Measurements from ENCODE around the gene TPSAB1.
"Not testable (repeated sequence)": the region's sequence is repeated elsewhere in the genome, so short reads cannot be mapped to it uniquely, and the experiment has no call there.

Gene TPSAB1

DNA sequence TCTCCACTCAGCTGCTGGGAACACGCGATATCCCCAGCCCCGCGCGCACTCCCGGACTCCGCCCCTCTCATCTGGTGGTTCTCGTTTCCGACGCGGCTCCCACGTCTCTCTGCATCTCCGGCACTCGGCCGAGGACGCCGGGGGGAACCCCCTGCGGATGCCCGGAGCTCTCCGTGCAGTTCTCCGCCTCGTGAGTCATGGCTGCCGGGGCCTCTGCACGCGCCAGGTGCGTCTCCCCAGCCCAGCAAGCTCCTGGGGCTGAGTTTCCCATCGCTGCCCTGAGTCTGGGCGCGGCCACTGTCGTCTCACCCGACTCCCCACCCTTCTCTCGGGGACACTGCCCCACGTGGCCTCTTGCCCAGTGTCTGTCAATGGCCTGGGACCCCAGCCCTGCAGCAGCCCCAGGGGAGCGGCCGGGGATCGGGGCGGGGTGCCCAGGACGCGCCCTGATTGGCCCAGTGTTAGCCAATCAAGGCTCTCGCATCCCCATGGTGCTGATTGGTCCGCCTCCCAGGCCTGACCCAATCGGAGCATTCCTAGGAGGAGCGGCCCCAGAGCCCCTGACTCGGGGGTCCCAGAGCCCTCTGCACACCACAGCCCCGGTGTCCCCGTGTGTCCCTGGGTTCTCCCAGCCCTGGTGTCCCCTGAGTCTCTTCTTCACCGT lies 13.3 kb downstream of the TPSAB1 start:
- not testable (repeated sequence) for DNase-seq

DNA sequence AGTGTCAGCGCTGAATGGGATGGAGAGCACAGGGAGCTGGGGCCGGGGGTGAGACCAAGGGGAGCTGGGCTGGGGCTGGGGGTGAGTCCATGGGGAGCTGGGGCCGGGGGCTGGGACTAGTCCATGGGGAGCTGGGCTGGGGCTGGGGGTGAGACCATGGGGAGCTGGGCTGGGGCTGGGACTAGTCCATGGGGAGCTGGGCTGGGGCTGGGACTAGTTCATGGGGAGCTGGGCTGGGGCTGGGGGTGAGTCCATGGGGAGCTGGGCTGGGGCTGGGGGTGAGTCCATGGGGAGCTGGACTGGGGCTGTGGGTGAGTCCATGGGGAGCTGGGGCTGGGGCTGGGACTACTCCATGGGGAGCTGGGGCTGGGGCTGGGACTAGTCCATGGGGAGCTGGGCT lies 14.3 kb downstream of the TPSAB1 start:
- DNase-seq: not testable (repeated sequence)

DNA sequence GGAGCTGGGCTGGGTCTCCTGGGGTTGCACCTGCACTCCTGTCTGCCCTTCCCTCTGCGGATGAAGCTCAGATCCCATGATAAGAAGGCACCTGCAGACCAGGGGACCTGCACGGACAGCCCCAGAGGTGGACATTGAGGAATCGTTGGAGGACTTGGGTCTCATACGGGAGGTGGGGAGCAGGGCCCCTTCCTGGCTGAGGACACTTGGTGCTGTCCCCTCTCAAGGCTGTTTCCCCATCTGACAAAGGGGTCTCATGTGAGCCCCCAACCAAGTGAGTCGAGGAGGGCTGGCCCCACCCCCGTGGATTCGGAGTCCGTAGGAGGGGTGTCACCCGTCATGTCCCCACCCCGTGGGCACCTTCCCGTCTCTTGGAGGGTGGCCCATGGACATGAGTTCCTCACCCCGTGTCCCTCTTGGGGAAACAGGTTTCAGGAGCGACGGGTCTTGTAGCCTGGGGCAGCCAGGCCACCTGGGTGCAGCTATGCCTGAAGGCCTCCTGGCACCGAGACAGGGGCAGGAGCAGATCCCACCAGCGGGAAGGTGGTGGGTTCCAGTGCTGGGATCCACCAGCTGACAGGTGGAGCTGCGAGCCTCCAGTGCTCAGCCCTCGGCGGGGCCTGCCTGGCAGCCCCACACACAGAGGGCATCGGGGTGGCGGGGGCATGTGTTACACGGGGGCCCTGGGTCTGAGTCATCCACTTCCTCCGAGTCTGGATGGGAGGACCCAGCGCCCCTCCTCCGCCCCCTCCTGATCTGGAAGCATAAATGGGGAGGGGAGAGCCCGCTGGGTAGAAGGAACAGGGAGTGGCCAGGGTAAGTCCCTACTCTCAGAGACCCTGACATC lies 15.0 kb downstream of the TPSAB1 start, which contains the start of gene TPSD1:
TSS of gene TPSD1 (plus strand) at position 794 of the 847 bp plus-strand sequence. CDS start 212 bp downstream, outside the sequence.
- not testable (repeated sequence) for DNase-seq

DNA sequence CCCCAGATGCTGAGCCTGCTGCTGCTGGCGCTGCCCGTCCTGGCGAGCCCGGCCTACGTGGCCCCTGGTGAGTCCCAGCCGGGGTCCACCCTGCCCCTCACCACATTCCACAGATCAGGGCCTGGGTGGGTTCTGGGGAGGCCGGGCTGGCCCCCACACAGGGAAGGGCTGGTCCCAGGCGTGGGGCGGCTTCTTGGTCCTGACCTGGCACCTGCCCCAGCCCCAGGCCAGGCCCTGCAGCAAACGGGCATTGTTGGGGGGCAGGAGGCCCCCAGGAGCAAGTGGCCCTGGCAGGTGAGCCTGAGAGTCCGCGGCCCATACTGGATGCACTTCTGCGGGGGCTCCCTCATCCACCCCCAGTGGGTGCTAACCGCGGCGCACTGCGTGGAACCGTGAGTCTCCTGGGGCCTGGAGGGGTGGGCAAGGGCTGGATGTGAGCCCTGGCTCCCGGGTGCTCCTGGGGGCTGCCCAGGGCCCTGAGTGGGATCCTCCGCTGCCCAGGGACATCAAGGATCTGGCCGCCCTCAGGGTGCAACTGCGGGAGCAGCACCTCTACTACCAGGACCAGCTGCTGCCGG lies 15.9 kb downstream of the TPSAB1 start:
- not testable (repeated sequence) for DNase-seq

DNA sequence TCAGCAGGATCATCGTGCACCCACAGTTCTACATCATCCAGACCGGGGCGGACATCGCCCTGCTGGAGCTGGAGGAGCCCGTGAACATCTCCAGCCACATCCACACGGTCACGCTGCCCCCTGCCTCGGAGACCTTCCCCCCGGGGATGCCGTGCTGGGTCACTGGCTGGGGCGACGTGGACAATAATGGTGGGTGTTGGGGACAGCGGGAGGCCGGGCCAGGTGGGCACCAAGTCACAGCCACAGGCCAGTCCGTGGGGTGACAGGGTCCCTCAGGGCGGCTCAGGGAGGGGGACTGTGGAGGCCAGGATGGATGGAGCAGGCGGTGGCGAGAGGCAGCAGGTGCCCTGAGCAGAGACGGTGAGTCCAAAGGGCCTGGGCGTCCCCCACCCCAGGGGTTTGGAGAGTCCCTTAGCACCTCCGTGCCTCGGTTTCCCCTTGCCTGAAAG lies 16.4 kb downstream of the TPSAB1 start:
- no peak for DNase-seq

DNA sequence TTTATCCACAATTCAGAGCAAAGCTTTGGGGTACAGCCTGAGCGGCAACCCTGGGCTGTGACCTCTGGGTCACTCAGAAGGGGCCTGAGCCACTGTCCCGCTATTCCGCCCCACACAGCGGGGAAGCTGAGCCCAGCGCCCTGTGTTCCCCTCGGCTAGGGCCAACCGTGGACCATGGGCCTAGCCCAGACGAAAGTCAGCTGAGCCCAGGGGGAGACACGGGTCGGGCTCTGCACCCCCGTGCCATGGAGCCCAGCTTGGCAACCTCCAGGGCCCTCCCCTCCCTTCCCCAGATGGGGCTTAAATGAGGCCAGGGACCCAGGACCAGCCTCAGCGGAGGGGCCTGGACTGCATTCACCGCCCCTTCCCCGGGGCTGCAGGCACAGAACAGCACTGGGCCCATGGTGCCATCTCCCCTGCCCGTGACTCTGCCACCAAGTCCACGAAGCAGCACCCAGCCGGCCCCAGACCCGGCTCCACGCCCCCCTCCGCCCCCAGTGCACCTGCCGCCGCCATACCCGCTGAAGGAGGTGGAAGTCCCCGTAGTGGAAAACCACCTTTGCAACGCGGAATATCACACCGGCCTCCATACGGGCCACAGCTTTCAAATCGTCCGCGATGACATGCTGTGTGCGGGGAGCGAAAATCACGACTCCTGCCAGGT lies 17.2 kb downstream of the TPSAB1 start:
- DNase-seq: no peak

DNA sequence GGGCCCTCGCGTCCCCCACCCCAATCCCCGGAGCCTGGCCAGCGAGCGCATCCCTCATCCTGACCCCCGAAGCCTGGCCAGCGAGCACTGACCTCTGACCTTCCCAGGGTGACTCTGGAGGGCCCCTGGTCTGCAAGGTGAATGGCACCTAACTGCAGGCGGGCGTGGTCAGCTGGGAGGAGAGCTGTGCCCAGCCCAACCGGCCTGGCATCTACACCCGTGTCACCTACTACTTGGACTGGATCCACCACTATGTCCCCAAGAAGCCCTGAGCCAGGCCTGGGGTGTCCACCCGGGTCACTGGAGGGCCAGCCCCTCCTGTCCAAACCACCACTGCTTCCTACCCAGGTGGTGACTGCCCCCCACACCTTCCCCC lies 17.7 kb downstream of the TPSAB1 start:
- no peak for DNase-seq

DNA sequence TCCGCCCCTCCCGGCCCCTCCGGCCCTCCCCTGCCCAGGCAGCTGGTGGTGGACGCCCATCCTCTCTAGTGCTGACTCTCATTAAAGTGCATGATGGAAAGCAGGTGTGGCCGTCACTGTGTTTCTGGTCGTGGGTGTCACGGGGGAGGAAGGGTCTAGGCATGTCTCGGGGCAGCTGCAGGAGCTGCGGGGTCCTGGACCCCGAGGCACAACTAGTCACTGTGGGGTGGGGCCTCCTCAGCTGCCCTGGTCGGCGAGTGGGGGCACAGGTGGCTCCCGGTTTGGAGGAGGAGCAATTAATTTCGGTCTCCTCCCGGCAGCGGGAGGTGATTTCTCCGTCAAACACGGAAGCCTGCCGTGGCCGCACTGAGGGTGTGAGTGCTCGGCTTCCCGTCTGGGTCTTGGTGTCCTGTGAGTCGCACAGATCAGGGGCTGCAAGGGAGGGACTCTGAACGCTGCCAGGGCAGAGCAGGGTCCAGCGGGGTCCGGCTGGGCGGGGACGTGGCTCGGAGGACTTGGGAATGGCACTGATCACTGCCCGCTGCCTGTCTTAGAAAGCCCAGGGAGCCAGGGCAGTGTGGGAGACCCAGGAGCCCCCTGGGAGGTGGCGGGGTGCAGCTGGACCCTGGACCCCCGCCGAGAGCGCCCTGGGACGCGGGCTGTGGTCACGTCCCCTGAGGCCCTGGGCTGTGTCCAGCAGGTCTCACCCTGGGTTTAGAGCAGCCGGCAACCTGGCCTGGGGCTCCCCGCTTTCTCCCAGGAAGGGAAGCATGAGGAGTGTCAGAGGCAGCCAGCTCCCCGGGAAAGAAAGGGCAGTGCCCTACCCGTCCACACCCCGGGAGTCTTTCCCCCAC lies 18.6 kb downstream of the TPSAB1 start:
- DNase-seq: no peak

DNA sequence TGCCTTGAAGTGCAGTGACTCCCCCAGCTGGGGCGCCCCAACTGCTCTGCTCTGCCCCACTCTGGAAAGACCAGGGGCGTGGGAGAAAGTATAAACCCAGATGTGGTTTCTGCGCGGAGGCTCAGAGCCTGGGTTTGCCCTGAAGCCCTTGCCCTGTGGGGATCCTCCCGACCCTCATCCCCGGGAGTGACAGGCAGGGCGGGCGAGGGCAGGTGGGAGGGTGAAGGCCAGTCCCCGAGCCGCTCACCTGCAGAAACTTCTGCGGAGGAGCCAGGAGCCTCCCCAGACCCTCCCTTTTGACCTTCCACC lies 19.2 kb downstream of the TPSAB1 start:
- no peak for DNase-seq

DNA sequence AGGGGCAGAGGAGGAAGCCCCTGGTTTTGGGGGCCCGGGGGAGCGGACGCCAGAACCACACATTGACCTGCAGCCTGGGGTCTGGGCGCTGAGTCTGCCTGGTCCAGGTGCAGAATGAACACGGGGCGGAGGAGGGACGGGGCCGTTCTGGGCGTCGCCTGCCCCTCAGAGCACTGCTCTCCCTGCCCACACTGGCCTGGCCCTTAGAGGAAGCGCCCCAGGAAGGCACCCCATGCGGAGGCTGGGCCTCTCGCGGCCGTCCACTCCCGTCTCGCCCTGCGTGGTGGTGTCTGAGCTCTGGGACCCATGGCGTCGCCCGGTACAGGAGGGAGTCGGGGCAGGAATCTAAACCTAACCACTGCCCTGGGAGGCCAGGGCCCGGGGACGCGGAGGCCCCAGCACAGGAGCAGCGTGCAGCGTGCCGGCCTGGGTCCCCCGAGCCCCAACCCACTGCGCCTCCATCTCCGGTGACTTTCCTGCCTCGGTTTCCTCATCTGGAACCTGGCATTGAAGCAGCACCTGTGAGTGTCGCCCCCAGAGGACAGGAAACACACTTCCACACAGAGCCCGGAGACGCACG lies 19.7 kb downstream of the TPSAB1 start:
- no peak for DNase-seq

DNA sequence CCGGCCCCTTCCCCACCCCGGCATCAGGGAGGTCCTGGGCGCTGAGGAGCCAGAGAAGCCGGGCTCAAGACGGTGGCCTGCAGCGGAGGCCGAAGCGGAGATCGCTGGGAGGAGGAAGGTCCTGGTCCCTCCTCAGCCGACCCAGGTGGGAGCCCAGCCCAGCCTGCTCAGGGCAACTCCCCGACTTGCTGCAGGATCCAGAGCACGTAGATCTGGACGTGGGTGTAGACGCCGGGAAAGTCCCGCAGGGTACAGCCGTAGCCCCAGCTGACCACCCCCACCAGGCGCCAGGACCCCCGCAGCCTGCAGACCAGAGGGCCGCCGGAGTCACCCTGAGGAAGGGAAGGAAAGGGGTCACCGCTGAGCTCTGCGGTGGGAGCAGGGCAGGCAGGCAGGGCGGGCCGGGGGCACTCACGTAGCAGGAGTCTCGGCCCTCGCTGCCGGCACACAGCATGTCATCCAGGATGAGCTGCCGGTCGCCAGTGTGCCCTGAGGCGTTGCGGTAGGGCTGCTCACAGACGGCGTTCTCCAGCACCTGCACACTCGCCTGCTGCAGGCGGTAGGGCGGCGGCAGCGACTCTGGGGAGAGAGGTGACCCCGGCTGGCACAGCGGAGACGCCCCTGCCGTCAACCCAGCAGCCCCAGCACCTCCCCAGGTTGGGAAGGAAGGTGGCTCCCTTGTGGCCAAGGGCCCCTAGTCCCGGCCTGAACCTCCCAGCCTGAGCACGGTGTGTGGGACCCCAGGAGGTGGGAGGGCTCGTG lies 20.8 kb downstream of the TPSAB1 start:
- DNase-seq: no peak

DNA sequence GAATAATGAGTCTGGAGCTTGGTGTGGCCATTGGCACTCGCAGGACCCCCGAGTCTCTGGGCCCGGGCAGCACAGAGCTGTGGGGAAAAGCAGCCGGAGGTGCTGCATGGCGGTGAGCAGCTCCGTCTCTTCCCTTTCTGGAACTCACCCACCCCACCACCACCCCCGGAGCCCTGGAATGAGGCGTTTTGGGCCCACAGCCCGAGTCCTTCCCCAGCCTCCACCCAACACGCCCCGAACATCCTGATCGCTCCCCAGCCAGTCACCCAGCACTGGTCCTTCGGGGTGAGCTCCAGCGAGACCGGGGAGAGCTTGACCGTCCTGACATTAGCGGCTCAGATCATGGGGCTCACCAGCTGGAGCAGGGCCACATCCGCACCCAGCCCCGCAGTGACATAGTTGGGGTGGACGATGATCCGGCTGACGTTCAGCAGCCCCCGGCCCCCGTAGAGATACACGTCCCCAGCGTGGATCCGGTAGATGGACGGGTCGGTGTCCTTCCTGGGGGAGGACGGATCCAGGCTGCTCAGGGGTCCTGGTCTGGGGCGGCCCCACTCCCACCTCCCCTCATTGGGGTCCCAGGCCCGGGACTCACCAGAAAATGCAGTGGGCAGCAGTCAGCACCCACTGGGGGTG lies 21.8 kb downstream of the TPSAB1 start:
- DNase-seq: no peak

DNA sequence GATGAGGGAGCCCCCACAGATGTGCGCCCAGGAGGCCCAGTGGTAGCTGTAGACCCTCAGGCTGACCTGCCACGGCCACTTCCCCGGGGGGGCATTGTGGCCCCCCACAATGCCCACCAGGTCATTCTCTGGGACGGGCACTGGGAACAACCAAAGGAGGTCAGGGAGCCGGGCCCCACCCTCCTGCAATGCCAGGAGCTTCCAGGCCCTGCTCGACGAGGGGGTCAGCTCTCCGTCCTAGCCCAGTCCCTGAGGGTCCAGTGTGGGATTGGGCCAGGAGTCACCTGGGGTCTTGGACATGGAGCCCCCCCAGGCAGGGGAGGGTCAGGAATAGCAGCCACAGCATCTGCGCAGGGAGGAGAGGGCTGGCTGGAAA lies 22.3 kb downstream of the TPSAB1 start:
- DNase-seq: no peak

DNA sequence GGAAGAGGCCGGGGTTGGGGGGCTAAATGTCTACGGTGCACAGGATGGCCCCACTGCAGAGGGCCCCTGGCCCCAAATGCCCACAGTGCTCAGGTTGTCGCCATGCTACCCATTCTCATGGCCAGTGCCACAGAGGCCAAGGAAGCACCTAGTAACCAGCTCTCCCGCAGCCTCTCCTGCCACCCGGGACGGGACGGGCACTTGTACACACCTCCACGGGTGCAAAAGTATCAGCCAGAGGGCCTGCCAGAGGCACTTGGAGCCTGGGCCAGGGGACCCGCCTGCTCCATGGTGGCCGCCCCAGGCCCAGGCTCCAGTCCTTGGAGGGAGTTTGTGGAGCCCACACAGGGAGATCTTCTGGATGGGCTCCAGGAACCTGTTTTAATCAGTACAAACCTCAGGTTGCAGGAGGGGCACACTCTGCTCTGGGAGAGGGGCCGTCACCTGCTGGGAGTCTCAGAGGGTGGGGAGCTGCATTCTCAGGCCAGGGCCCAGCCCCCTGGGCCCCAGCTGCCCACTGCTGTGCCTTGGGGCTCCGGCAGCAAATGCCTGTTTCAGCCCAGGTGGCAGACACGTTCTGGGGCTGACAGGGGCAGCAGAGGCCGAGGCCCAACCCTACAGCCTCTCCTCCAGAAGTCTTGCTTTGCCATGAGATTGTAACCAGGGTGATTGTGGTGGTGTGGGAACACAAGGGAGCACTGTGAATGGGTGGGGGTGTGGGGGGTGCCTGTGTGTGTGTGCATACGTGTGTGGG lies 23.3 kb downstream of the TPSAB1 start:
- DNase-seq: no peak

DNA sequence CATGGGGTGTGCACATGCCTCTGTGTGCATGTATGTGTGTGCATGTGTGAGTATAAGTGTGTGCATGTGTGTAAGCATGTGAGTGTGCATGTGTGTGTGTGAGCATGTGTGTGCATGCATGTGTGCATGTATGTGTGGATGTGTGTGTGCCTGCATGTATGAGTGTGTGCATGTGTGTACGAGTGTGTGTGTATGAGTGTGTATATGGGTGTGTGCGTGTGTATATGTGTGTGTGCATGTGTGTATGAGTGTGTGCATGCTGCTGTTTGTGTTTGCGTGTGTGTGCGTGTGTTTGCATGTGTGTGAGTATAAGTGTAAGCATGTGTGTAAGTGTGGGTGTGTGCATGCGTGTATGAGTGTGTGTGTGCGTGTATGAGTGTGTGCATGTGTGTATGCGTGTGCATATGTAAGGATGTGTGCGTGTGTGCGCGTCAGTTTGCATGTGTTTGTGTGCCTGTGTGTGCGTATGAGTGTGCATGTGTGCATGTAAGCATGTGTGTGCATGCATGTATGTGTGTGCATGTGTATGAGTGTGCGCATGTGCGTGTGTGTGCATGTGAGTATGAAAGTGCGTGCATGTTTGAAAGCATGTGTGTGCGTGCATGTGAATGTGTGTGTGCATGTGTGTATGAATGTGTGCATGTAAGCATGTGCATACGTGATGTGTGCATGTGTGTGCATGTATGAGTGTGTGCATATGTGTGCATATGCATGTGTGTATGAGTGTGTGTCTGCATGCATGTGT lies 24.0 kb downstream of the TPSAB1 start:
- DNase-seq: no peak

DNA sequence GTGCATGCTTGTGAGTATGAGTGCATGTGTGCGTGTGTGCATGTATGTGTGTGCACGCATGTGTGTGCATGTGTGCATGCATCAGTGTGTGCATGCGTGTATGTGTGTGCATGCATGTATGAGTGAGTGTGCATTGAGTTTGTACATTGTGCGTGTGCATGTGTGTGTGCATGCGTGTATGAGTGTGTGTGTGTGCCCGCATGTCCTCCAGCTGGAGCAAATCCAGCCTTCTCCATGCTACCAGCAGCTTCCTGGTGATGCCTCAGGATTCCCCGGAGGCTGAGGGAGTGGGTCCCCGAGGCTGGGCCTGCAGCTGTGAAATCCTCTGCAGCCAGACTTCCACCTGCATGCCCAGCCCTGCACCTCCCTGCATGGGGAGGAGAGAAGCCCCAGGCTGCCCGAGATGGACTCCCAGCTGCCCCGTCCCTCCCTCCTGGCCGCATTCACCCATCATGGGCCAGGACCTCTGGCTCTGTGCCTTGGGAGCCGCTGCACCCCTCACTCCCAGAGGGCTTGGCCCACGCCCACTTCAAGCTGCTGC lies 24.7 kb downstream of the TPSAB1 start:
- no peak for DNase-seq

DNA sequence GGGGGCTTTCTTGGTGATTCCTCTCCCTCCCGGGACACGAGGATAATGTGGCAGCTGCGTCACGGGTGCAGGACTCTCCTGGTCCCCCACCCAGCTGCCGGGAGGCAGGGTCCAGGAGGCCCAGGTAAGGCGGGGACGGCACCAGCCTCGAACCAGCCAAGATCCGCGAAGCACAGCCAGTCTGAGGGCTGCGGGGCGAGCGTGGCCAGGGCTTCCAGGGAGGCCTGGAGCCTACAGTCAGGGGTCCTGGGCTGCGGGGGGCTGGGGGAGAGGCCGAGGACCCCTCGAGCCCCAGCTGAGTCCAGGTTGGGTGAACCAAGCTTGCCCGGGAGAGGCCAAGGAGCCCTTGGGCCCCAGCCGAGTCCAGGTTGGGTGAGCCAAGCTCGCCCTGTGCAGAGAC lies 25.3 kb downstream of the TPSAB1 start:
- DNase-seq: no peak

DNA sequence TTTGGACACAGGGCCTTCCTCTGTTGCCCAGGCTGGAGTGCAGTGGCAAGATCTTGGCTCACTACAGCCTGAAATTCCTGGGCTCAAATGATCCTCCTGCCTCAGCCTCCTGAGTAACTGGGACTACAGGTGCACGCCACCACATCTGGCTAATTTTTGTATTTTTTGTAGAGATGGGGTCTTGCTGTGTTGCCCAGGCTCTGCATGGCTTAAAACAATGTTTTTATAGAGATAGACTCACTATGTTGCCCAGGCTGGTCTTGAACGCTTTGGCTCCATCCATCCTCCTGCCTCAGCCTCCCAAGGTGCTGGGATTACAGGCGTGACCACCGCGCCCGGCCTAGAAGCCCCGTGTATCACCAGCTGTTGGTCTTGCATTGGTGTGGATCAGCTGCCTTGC lies 28.9 kb downstream of the TPSAB1 start:
- not testable (repeated sequence) for DNase-seq

DNA sequence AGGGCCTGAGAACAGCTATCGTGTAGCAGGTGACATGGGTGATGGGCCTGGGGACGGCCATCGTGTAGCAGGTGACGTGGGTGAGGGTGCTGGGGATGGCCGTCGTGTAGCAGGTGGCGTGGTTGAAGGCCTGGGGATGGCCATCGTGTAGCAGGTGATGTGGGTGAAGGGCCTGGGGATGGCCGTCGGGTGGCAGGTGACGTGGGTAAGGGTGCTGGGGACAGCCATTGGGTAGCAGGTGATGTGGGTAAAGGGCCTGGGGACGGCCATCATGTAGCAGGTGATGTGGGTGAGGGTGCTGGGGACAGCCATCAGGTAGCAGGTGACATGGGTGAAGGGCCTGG lies 30.8 kb downstream of the TPSAB1 start:
- DNase-seq: no peak
